HG02571 (cell line): ENCODE results near the gene CD6.

Source experiments
- ATAC-seq: cut with Tn5 transposase; IDR thresholded peaks from one replicate; pipeline ENCODE4 v1.9.1; 2021; ENCODE audit warnings: mild to moderate bottlenecking, moderate library complexity; ENCODE audit not compliant: unreplicated experiment

CD6 gene, protein sequence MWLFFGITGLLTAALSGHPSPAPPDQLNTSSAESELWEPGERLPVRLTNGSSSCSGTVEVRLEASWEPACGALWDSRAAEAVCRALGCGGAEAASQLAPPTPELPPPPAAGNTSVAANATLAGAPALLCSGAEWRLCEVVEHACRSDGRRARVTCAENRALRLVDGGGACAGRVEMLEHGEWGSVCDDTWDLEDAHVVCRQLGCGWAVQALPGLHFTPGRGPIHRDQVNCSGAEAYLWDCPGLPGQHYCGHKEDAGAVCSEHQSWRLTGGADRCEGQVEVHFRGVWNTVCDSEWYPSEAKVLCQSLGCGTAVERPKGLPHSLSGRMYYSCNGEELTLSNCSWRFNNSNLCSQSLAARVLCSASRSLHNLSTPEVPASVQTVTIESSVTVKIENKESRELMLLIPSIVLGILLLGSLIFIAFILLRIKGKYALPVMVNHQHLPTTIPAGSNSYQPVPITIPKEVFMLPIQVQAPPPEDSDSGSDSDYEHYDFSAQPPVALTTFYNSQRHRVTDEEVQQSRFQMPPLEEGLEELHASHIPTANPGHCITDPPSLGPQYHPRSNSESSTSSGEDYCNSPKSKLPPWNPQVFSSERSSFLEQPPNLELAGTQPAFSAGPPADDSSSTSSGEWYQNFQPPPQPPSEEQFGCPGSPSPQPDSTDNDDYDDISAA

DNA sequence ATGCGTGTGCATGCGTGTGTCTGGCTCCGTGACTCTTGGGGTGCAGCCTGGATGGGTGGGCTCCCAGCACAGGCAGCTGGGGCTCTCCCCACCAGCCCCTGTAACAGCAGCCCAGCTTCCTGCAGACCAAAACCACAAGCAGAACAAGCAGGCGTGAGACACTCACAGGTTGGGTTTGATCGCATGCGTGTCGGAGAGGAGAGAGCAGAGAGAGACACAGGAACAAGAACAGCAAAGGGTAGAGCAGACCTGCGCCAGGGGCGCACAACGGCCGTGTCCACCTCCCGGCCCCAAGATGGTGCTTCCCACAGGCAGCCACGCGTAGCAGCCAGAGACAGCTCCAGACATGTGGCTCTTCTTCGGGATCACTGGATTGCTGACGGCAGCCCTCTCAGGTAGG lies at the start of gene CD6:
Gene CD6 (plus strand): TSS at position 161 of the 400 bp plus-strand sequence. CDS start 186 bp downstream, at position 347.
- ATAC-seq: no peak

- no peak for ATAC-seq
These were observed 49.6 kb upstream of the CD6 start for GRCh38 chr11:60921777-60922335.

- ATAC-seq: no peak
These were observed 48.6 kb upstream of the CD6 start for GRCh38 chr11:60922906-60923305.

DNA sequence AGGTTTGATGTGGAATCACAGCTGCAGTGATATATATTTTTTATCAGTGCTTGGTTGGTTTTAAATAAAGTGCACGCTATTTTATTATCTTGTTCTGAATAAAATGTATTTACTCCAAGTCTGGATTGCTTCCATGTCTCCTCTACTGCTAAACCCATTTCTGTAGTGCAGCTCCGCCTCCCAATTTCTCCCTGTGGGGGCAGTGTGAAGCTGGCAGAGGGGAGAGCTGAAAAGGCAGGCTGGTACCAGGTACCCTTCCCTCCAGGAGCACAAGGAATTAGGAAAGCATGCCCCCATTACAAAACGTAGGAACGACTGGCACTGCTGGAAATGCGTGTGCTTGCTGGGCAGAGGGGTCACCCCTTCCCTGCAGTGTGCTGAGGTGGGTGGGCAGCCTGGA lies 48.2 kb upstream of the CD6 start:
- ATAC-seq: no peak

- no peak for ATAC-seq
These were observed 47.7 kb upstream of the CD6 start for GRCh38 chr11:60923800-60924109.

- no peak for ATAC-seq
These were observed 47.2 kb upstream of the CD6 start, which contains the start of gene TMEM132A for GRCh38 chr11:60924110-60924905. TMEM132A (plus strand) TSS chr11:60924460; CDS start chr11:60924634, 174 bp downstream.

GRCh38 chr11:60924906-60925853 lies 46.3 kb upstream of the CD6 start:
- ATAC-seq: no peak

- no peak for ATAC-seq
These were observed 45.6 kb upstream of the CD6 start for GRCh38 chr11:60925868-60926267.

DNA sequence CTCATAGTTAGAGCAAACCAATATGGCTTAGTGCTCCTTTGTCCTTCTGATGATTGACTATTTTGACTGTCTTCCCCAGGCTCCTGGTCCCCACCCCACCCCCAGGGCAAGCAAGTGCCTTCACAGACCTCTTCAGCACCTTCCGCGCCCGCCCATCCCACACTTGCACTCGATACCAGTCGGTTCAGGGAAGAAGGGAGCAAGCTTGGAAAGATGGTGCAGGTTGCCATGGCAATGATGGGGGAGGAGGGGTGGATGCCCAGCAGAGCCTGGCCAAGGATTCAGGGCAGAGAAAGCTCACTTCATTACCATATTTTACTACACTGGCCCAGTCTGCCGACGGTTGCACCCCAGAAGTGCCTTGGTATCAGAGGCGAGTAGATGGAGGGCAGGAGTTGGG lies 45.0 kb upstream of the CD6 start:
- no peak for ATAC-seq

DNA sequence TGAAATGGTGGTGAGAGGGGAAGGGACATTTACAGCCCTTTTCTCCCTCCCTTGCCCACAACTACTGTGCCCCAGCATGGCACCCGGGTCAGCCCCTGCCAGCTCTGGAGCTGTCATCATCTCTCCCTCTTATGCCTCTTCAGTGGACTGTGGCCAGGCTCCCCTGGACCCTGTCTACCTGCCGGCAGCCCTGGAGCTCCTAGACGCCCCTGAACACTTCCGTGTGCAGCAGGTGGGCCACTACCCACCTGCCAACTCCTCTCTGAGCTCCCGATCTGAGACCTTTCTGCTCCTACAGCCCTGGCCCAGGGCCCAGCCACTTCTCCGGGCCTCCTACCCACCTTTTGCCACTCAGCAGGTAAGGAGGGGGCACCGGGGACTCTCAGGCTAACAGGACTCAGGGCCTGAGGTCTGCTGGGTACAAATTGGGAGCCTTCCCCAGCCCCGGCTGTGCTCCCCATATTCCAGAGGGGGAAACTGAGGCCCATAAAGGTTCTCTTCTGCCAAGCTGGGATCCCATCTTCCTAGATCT lies 44.4 kb upstream of the CD6 start:
- ATAC-seq: no peak

GRCh38 chr11:60927600-60927999 lies 43.9 kb upstream of the CD6 start:
- no peak for ATAC-seq

DNA sequence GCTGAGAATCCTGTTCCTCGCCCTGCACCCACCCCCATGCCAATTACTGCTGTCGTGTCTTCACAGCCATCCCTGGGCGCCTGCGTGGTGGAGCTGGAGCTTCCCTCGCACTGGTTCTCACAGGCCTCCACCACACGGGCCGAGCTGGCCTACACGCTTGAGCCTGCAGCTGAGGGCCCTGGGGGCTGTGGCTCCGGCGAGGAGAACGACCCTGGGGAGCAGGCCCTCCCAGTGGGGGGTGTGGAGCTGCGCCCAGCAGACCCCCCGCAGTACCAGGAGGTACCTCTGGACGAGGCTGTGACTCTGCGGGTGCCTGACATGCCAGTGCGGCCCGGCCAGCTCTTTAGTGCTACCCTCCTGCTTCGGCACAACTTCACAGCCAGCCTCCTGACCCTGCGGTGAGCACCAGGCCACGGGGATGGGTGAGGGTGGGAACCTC lies 42.9 kb upstream of the CD6 start:
- no peak for ATAC-seq

- no peak for ATAC-seq
These were observed 41.7 kb upstream of the CD6 start for GRCh38 chr11:60929764-60930163.

DNA sequence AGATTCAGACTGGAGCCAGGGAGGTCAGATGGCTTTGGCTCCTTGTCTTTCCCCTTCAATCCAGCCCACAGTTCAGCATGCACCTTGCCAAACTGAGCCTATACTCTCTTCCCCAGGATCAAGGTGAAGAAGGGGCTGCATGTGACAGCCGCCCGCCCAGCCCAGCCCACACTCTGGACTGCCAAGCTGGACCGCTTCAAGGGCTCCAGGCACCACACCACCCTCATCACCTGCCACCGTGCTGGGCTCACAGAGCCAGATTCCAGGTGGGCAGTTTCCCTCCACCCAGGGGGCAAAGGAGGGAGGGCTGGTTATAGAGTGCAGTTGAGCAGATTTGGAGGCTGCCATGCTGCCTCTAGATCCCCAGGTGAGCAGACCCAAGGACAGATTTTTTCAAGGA lies 41.1 kb upstream of the CD6 start:
- ATAC-seq: no peak

DNA sequence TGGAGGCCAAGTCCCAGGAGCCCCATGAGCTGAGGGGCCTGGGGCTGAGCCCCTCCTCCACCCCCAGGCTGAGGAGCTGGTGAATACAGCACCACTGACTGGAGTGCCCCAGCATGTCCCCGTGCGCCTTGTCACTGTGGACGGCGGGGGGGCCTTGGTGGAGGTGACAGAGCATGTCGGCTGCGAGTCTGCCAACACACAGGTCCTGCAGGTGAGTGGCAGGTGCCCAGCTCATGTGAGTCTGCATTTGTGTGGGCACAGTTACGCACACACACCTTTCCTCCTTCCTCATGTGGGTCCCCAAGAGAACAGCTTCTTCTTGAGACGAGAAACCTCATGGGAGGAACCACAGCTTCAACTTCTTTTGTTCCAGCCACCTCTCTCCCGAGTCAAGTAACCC lies 39.6 kb upstream of the CD6 start:
- no peak for ATAC-seq

- no peak for ATAC-seq
These were observed 38.7 kb upstream of the CD6 start for GRCh38 chr11:60932605-60933356.

- ATAC-seq: no peak
These were observed 37.9 kb upstream of the CD6 start for GRCh38 chr11:60933416-60934123.

DNA sequence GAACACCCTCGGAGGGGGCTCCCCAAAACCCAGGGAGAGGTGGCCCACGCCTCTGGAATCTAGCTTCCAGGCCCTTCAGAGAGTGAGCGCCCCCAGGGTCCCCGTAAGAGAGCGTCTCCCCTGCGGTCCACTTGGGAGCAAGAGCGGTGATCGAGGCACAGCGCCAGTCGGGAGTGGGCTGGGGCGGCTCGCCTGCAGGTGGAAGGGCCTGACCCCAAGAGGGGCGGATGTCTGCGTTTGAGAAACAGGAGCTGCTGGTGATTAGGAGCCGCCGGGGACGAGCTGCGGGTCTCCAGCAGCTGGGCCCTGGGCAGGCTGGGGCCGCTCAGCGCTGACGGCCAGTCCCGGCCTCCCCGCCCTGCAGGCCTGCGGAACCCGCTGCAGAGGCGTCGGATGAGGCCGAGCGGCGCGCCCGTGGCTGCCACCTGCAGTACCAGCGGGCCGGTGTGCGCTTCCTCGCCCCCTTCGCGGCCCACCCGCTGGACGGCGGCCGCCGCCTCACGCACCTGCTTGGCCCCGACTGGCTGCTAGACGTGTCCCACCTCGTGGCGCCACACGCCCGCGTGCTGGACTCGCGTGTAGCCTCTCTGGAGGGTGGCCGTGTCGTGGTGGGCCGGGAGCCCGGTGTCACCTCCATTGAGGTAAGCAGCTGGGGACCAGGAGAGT lies 37.2 kb upstream of the CD6 start:
- no peak for ATAC-seq
